ENCODE results near the gene TTC28. TPM values are rescaled to one million over a fixed set of nuclear protein-coding genes. Genes with fewer than 3 reads are reported as not detected.
A peak's percentile ranks its signal among the peaks of the same experiment; 100 is the strongest.

Gene TTC28
- total RNA-seq, 1 donor from 2014 or later: 23.2 TPM

DNA sequence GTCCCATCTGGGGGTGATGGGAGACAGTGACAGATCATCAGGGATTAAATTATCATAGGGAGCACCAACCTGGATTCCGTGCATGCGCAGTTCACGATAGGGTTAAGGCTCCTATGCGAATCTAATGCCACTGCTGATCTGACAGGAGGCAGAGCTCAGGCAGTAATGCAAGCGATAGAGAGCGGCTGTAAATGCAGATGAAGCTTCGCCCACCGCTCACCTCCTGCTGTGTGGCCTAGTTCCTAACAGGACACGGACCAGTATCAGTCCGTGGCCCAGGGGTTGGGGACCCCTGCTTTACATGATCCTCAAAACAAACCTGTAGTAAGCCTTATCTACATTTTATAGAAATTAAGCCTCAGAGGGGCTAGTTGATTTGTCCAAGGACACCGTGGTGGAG lies 94.3 kb downstream of the TTC28 start:
- no peak for DNase-seq (ENCODE audit: low read depth)
- no peaks in the 10 kb centered on the region for H3K9me3 ChIP-seq (ENCODE audit: insufficient read depth, low read depth, low read length)
- Mint-ChIP-seq H3K27ac (ENCODE audit: unreplicated experiment) (no peak overlapping the region), H3K27me3 (ENCODE audit: low read depth, unreplicated experiment) (no peaks in the 10 kb centered on the region), H3K4me1 (ENCODE audit: low read depth, unreplicated experiment) (peaks cover 11% of the 10 kb centered on the region), H3K4me3 (ENCODE audit: unreplicated experiment) (no peak overlapping the region), H3K36me3 (ENCODE audit: low read depth, unreplicated experiment) (no peaks in the 10 kb centered on the region), H3K9me3 (ENCODE audit: unreplicated experiment) (no peaks in the 10 kb centered on the region)
- no peaks in the 10 kb centered on the region for H3K4me1 ChIP-seq (ENCODE audit: insufficient read depth, low read length)
- no peak overlapping the region for H2AFZ ChIP-seq (ENCODE audit: low read depth, low read length)
- no peak overlapping the region for H3K27ac ChIP-seq (ENCODE audit: low read depth, low read length)
- no peak overlapping the region for H3K4me3 ChIP-seq (ENCODE audit: insufficient read depth, low read depth, low read length)
- no peaks in the 10 kb centered on the region for H3K27me3 ChIP-seq (ENCODE audit: insufficient read depth, low read length)
- no peak overlapping the region for H3K9ac ChIP-seq (ENCODE audit: low read length)
- H3K79me2 ChIP-seq (ENCODE audit: insufficient read depth, low read length): no peaks in the 10 kb centered on the region
- FAIRE-seq: no peak
- TF ChIP-seq, protein P1, sequence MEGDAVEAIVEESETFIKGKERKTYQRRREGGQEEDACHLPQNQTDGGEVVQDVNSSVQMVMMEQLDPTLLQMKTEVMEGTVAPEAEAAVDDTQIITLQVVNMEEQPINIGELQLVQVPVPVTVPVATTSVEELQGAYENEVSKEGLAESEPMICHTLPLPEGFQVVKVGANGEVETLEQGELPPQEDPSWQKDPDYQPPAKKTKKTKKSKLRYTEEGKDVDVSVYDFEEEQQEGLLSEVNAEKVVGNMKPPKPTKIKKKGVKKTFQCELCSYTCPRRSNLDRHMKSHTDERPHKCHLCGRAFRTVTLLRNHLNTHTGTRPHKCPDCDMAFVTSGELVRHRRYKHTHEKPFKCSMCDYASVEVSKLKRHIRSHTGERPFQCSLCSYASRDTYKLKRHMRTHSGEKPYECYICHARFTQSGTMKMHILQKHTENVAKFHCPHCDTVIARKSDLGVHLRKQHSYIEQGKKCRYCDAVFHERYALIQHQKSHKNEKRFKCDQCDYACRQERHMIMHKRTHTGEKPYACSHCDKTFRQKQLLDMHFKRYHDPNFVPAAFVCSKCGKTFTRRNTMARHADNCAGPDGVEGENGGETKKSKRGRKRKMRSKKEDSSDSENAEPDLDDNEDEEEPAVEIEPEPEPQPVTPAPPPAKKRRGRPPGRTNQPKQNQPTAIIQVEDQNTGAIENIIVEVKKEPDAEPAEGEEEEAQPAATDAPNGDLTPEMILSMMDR (IDR thresholded peaks at IDR 0.05; ENCODE audit: insufficient read depth, low read depth, low read length): no peak
- no peak for TF ChIP-seq EZH2 (IDR thresholded peaks at IDR 0.05; ENCODE audit: insufficient read depth, low read length)
- no peak overlapping the region for H3K4me2 ChIP-seq (ENCODE audit: low read length)
- no peaks in the 10 kb centered on the region for H4K20me1 ChIP-seq (ENCODE audit: insufficient read depth, low read length)
- no peaks in the 10 kb centered on the region for H3K36me3 ChIP-seq (ENCODE audit: insufficient read depth, low read length)

DNA sequence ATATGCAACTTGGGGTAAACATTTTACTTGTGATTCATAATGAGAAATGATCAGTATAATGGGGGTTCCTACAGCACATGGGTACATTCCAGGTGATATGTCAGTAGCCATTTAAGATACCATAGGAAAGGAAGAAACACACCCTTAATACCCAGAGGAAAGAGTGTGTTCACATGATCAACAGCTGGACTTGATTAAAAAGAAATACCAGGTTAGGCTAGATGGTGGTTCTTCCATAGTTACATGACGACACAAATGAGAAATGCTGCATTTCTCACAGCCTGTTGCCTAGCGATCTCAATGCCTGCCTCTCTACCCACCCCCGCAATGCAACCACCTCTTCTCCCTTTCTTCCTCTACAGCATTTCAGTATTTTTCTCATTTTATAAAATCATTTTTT lies 96.8 kb downstream of the TTC28 start:
- Histone ChIP-seq H3K27ac (ENCODE audit: low read depth, low read length) (no peak overlapping the region), H3K27me3 (ENCODE audit: insufficient read depth, low read length) (no peaks in the 10 kb centered on the region), H4K20me1 (ENCODE audit: insufficient read depth, low read length) (no peaks in the 10 kb centered on the region), H2AFZ (ENCODE audit: low read depth, low read length) (no peak overlapping the region), H3K4me2 (ENCODE audit: low read length) (peak overlapping the region; percentile 46), H3K4me1 (ENCODE audit: insufficient read depth, low read length) (no peaks in the 10 kb centered on the region), H3K9me3 (ENCODE audit: insufficient read depth, low read depth, low read length) (no peaks in the 10 kb centered on the region), H3K79me2 (ENCODE audit: insufficient read depth, low read length) (no peaks in the 10 kb centered on the region), H3K4me3 (ENCODE audit: insufficient read depth, low read depth, low read length) (no peak overlapping the region), H3K36me3 (ENCODE audit: insufficient read depth, low read length) (no peaks in the 10 kb centered on the region), H3K9ac (ENCODE audit: low read length) (no peak overlapping the region)
- TF ChIP-seq, protein P1 (IDR thresholded peaks at IDR 0.05; ENCODE audit: insufficient read depth, low read depth, low read length): no peak
- TF ChIP-seq EZH2 (IDR thresholded peaks at IDR 0.05; ENCODE audit: insufficient read depth, low read length): no peak
- peak overlapping the region; percentile 58 for H3K27ac Mint-ChIP-seq (ENCODE audit: unreplicated experiment)
- H3K9me3 Mint-ChIP-seq (ENCODE audit: unreplicated experiment): no peaks in the 10 kb centered on the region
- DNase-seq (ENCODE audit: low read depth) (peak; percentile 81), FAIRE-seq (no peak)
- no peaks in the 10 kb centered on the region for H3K27me3 Mint-ChIP-seq (ENCODE audit: low read depth, unreplicated experiment)
- no peaks in the 10 kb centered on the region for H3K36me3 Mint-ChIP-seq (ENCODE audit: low read depth, unreplicated experiment)
- peaks cover 11% of the 10 kb centered on the region for H3K4me1 Mint-ChIP-seq (ENCODE audit: low read depth, unreplicated experiment)
- H3K4me3 Mint-ChIP-seq (ENCODE audit: unreplicated experiment): no peak overlapping the region

DNA sequence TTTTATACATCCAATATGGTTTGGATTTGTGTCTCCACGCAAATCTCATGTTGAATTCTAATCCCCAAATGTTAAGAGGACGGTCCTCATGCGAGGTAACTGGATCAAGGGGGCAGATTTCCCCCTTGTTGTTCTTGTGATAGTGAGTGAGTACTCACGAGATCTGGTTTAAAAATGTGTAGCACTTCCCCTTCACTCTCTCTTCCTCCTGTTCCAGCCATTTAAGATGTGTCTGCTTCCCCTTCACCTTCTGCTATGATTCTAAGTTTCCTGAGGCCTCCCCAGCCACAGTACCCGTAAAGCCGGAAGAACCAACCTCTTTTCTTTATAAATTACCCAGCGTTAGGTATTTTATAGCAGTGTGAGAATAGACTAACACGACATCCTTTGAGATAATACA lies 98.6 kb downstream of the TTC28 start:
- FAIRE-seq (no peak), DNase-seq (ENCODE audit: low read depth) (no peak)
- H3K9ac ChIP-seq (ENCODE audit: low read length): no peak overlapping the region
- H3K9me3 ChIP-seq (ENCODE audit: insufficient read depth, low read depth, low read length): no peaks in the 10 kb centered on the region
- Mint-ChIP-seq H3K27ac (ENCODE audit: unreplicated experiment) (no peak overlapping the region), H3K4me3 (ENCODE audit: unreplicated experiment) (no peak overlapping the region), H3K4me1 (ENCODE audit: low read depth, unreplicated experiment) (peaks cover 11% of the 10 kb centered on the region), H3K27me3 (ENCODE audit: low read depth, unreplicated experiment) (no peaks in the 10 kb centered on the region), H3K9me3 (ENCODE audit: unreplicated experiment) (no peaks in the 10 kb centered on the region), H3K36me3 (ENCODE audit: low read depth, unreplicated experiment) (no peaks in the 10 kb centered on the region)
- H4K20me1 ChIP-seq (ENCODE audit: insufficient read depth, low read length): no peaks in the 10 kb centered on the region
- no peak overlapping the region for H3K4me3 ChIP-seq (ENCODE audit: insufficient read depth, low read depth, low read length)
- no peaks in the 10 kb centered on the region for H3K36me3 ChIP-seq (ENCODE audit: insufficient read depth, low read length)
- no peaks in the 10 kb centered on the region for H3K27me3 ChIP-seq (ENCODE audit: insufficient read depth, low read length)
- no peaks in the 10 kb centered on the region for H3K79me2 ChIP-seq (ENCODE audit: insufficient read depth, low read length)
- no peak overlapping the region for H3K27ac ChIP-seq (ENCODE audit: low read depth, low read length)
- H3K4me1 ChIP-seq (ENCODE audit: insufficient read depth, low read length): no peaks in the 10 kb centered on the region
- no peak overlapping the region for H2AFZ ChIP-seq (ENCODE audit: low read depth, low read length)
- TF ChIP-seq, protein P1 (IDR thresholded peaks at IDR 0.05; ENCODE audit: insufficient read depth, low read depth, low read length): no peak
- TF ChIP-seq EZH2 (IDR thresholded peaks at IDR 0.05; ENCODE audit: insufficient read depth, low read length): no peak
- H3K4me2 ChIP-seq (ENCODE audit: low read length): no peak overlapping the region
